GM18505 (cell line): ENCODE measurements around the gene PTPRN2.
"Not testable (repeated sequence)": the region's sequence is repeated elsewhere in the genome, so short reads cannot be mapped to it uniquely, and the experiment has no call there.

Source experiments
- ATAC-seq: cut with Tn5 transposase; IDR thresholded peaks from one replicate; pipeline ENCODE4 v1.9.1; 2021; ENCODE audit not compliant: unreplicated experiment
- POLR2A ChIP-seq: IDR thresholded peaks from 4 replicates; pipeline ENCODE4 v1.6.1; 2011; ENCODE audit warnings: borderline replicate concordance; ENCODE audit not compliant: insufficient read depth, insufficient read length; ENCODE audit errors: extremely low read depth

PTPRN2 gene

DNA sequence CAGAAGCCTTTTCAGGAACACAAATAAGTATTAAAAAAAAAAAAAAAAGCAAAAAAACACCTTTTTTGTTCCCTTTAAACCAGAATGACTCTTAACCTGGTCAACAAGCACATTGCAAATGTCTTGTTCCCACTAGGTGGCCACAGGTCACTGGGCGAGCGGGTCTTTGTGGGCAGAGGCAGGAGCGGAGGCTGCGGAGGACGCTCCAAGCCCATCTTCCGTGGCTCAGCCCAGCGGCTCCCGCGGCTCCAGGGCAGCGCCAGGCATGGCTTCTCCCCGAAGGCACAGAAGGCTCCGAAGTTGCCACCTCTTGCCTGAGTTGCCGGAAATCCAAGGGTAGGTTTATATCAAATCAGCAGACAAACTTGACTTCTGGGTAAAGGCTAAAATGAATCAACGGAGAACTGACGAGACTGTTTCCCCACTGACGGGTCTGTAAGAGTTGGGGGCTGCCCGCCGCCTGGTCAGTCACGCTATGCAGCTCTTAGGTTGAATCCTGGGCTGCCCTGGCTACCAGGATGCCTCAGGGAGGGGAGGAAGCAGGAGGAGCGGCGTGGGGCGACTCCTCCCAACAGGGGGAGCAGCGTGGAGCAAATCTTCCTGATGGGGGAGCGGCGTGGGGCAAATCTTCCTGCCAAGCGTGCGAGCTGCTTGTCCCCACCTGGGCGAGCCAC lies 144.5 kb downstream of the PTPRN2 start:
- no peak for TF ChIP-seq POLR2A

DNA sequence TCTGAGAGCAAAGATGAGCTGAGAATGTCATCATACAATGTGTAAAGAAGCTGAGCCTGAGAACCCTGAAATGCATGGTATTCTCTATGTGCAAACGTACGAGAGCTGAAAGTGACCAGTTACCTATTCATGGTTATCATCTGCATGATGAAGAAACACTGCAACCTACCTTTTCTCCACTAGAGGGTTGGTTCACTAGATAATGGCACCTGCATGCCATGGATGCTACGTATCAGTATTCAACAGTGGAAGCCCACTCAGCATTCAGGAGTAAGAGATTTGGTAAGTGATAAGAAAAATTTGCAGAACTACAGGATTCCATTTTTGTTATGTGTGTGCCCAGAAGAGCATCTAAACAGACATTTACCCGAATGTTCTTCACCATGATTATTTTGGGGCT lies 145.4 kb downstream of the PTPRN2 start:
- ATAC-seq = no peak
- no peak for TF ChIP-seq POLR2A

More for the DNA sequence above, 144.5 kb downstream of the PTPRN2 start:
- no peak for ATAC-seq

DNA sequence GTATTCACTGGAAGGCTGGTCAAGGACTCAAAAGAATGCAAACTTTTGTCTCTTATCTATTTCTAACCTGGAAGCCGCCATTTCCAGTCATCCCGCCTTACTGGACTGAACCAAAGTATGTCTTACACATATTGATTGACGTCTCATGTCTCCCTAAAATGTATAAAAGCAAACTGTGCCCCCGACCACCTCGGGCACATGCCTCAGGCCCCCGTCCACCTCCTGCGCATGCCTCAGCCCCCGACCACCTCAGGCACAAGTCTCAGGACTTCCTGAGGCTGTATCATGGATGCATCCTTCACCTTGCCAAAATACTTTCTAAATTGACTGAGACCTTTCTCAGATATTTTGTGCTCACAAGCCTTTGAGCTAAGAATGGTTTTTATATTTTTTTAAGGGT lies 148.6 kb downstream of the PTPRN2 start:
- TF ChIP-seq POLR2A = no peak
- no peak for ATAC-seq

DNA sequence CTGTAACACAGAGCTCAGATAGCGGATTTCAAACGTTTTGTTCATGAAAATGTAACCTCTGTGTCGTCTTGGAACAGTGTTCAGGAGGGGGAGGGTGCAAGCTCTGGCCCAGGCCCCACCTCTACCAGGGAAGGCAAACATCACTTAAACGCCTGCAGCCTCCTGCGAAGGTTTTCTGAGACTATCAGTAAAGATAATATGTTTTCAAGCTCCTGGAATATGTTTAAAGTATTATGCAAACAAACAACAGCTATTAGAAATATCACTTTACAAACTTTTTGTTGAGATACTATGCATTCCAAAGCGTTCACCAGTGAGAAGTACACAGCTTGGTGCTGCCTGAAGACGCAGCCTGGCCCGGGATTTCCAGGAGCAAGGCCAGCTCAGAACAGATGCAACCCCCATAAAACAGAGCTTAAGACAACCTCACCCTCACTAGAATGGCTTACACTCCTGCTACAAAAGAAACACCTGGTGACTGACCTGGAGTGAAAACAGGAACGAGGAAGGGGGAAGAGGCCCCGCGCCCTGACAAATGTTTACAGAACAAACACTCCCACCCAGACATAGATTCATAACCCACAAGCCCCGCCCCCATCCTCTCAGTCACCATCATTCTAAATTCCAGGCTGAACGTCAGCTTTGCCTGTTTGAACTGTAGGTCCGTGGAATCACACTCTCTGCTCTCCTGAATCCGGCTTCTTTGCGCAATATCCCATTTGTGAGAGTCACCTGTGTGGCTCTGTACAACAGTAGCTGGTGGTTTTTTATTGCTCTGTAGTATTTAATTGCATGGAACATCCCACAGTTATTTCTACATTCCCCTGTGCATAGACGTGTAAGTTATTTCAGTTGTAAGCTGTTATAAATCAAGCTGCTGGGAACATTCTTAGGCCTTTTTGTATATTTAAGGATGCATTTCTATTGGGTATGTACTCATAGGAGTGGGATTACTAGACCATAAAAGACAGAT lies 155.0 kb downstream of the PTPRN2 start:
- TF ChIP-seq POLR2A = no peak

DNA sequence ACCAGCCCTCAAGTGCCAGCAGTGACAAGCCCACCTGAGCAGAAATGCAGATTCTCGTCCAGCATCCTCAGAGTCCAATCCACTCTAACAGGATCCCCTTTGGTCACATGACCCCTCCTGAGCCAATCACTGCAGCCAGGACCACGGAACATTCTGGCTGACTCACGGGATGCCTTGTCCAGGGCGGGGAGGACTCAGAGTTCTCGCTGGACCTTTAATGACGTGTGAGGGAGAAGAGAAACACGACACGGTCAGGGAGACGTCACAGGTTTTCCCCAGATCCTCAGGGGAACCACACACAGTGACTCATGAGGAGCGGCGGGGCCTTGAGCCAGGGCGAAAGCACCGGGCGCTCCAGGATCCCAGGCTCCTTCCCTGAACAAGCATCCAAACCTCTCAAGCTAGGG lies 155.7 kb downstream of the PTPRN2 start:
- no peak for ATAC-seq
- no peak for TF ChIP-seq POLR2A

More for the DNA sequence above, 155.0 kb downstream of the PTPRN2 start:
- no peak for ATAC-seq

DNA sequence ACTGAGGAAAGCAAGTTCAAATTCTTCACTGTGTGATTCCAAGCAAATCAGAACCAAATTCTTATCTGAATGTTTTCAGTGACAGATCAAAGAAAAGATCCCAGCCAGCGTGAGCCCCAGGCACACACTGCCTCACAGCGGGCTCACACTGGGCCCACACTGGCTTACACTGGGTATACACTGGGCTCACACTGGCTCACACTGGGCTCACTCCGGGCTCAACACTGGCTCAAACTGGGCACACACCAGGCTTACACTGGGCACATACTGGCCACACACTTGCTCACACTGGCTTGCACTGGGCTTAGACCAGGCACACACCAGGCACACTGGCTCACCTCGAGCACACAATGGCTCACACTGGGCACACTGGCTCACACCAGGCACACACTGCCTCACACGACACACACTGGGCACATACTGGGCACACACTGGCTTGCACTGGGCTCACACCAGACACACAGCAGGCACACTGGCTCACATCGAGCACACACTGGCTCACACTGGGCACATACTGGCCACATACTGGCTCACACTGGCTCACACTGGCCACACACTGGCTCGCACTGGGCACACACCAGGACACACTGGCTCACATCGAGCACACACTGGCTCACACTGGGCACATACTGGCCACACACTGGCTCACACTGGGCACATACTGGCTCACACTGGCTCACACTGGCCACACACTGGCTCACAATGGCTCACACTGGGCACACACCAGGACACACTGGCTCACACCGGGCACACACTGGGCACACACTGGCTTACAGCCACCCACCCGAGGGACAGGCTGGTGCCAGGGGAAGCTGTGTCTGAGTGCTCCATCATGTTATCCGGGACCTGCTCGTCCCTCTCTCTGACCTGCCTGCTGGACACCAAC lies 156.3 kb downstream of the PTPRN2 start:
- ATAC-seq = no peak
- no peak for TF ChIP-seq POLR2A

DNA sequence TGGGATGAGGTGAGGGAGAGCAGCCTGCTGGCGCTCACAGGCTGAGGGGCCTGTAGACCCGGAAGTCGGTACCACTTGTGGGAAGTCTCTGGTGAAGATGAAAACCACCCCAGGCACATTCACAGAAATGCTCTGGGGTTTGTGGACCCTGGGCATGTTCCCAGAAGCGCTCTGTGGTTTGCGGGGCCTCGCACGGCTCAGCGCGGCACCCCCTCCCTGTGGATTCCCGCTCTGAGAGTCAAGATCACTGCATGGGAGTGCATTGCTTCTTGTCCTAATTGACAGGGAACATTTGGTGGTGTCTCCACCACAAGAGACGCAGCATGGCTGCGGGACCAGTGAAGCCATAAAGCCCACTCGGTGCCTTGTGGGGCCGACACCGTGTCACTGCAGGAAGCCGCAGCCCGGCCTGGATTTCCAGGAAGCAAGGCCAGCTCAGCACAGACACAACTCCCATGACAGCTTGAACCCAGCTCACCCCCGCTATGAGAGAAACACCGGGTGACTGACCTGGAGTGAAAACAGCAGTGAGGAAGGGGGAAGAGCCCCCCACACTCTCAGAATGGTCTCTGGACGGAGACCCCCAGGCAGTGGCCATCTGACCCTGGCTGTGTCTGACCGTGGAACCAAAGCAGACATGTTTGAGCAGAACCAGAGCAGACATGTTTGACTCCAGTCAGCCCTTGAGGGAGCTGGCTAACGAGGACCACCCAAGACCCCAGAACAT lies 157.2 kb downstream of the PTPRN2 start:
- ATAC-seq = no peak
- no peak for TF ChIP-seq POLR2A

DNA sequence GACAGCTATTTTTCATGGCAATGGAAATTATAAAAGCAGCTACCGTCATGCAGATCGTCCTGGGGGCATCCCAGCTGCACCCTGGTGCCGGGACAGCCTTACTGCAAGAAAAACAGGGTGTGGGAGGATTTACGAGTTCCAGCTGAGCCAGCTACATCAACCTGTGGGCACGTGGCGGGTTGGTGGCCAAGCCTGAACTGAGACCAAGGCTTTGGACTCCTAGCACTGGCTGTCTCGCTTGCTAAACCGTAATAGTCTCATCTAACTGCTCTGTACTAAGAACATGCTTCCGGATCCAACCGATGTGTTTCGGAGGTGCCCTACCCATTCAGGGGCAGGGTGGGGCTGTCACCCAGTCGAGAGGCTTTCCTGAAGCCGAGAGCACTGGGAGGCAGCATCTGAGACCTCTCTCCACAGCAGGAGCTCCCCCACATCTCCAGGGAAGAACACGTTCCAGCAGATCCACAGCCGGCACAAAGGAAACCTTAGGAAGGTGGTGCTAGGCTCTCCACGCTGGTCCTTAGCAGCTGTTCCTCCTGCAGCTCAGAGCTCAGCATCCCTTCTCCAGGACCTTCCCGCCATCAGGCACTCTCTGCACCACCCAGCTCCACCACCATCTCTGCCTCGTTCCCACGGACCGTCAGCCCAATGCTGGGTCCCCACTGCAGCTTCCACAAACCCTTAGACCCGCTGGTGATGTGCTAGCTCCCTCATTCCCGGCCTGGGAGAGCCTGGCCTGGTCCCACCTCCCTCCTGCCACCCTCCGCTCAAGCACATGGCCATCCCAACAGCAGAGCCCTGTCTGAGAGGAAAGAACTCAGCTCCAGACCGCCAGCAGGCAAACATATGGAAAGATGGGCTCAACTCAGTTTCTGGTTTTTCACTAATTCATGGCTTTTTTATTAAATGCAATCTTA lies 158.5 kb downstream of the PTPRN2 start:
- no peak for ATAC-seq
- no peak for TF ChIP-seq POLR2A

DNA sequence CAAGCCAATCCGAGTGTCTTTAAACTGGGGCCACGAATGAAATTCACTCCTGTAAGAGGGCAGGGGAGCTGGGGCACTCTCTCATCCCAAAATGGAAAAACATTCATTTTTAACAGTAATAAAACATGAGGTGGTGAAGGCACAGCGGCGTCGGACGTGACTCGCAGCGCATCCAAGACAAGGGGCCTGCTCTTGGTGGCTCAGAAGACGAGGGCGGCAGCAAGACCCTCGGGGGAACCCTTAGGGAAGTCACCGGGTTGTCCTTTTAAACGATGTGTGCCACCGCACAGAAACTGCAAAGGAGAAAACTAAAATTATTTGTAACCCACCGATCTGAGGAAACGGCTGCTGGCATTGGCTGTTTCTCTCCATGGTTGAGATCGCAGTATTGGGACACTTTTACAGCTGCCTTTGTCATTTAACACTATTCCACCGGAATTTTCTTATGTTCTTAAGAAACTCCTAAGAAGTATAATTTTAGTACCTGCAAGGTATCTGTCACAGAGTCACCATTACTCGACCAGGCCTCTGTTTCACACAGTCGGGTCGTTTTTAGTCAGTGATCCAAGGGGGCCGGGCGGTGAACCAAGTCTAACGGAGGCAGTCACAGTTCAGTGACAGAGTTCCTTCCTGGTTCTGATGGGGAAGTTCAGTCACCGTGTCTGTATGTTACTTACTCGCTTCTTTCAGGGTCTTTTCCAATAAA lies 159.3 kb downstream of the PTPRN2 start:
- no peak for ATAC-seq
- no peak for TF ChIP-seq POLR2A

DNA sequence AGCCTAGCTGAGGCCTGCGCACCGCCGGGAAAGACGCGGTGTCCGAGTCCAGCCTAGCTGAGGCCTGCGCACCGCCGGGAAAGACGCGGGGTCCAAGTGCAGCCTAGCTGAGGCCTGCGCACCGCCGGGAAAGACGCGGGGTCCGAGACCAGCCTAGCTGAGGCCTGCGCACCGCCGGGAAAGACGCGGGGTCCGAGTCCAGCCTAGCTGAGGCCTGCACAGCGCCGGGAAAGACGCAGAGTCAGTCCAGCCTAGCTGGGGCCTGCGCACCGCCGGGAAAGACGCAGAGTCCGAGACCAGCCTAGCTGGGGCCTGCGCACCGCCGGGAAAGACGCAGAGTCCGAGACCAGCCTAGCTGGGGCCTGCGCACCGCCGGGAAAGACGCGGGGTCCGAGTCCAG lies 161.9 kb downstream of the PTPRN2 start:
- not testable (repeated sequence) for ATAC-seq

DNA sequence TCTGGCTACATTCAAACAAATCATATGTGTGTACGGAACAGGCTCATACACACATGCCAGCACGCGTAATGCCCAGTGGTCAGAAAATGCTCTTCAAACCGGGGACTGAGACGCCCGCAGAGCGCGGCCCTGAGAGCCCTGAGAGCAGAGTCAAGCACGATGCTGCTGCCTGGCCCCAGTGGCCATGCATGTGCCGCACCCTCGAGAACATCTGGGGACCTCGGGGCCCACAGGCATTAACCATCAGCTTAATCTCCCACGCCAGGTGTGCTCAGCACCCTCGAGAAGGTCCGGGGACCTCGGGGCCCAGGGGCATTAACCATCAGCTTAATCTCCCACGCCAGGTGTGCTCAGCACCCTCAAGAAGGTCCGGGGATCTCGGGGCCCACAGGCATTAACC lies 163.1 kb downstream of the PTPRN2 start:
- no peak for ATAC-seq
- TF ChIP-seq POLR2A = no peak
